GM19043 (cell line): ENCODE measurements around the gene DGKI.

ENCODE experiments used
- ATAC-seq: cut with Tn5 transposase; IDR thresholded peaks from one replicate; pipeline ENCODE4 v1.9.1; 2021; ENCODE audit warnings: low read depth; ENCODE audit not compliant: unreplicated experiment

DGKI gene

GRCh38 chr7:137443616-137444015, 403.2 kb downstream of the DGKI start:
- no peak for ATAC-seq

- ATAC-seq = no peak
Measured at GRCh38 chr7:137441451-137441850, 405.3 kb downstream of the DGKI start.

GRCh38 chr7:137439829-137440825, 406.6 kb downstream of the DGKI start:
- ATAC-seq = no peak

- ATAC-seq = no peak
Measured at GRCh38 chr7:137434946-137435345, 411.8 kb downstream of the DGKI start.

- ATAC-seq = no peak
Measured at GRCh38 chr7:137434530-137434929, 412.2 kb downstream of the DGKI start.

- no peak for ATAC-seq
Measured at GRCh38 chr7:137423321-137423720, 423.5 kb downstream of the DGKI start.

- no peak for ATAC-seq
Measured at GRCh38 chr7:137421366-137421765, 425.4 kb downstream of the DGKI start.

GRCh38 chr7:137418841-137419240, 427.9 kb downstream of the DGKI start:
- ATAC-seq = no peak

- no peak for ATAC-seq
Measured at GRCh38 chr7:137417464-137417863, 429.3 kb downstream of the DGKI start.

- ATAC-seq = no peak
Measured at GRCh38 chr7:137413901-137414300, 432.9 kb downstream of the DGKI start.

- ATAC-seq = no peak
Measured at GRCh38 chr7:137411446-137411845, 435.3 kb downstream of the DGKI start.

GRCh38 chr7:137408126-137408525, 438.6 kb downstream of the DGKI start:
- ATAC-seq = no peak

- ATAC-seq = no peak
Measured at GRCh38 chr7:137407078-137407477, 439.7 kb downstream of the DGKI start.

- ATAC-seq = no peak
Measured at GRCh38 chr7:137404660-137405317, 442.0 kb downstream of the DGKI start.

- no peak for ATAC-seq
Measured at GRCh38 chr7:137403353-137403695, 443.4 kb downstream of the DGKI start.

- no peak for ATAC-seq
Measured at GRCh38 chr7:137402536-137403352, 444.0 kb downstream of the DGKI start.

GRCh38 chr7:137399827-137400823, 446.6 kb downstream of the DGKI start:
- no peak for ATAC-seq

- no peak for ATAC-seq
Measured at GRCh38 chr7:137396051-137396450, 450.7 kb downstream of the DGKI start.

GRCh38 chr7:137395420-137395819, 451.4 kb downstream of the DGKI start:
- no peak for ATAC-seq

- ATAC-seq = no peak
Measured at GRCh38 chr7:137393570-137393969, 453.2 kb downstream of the DGKI start.
